GM12891 (cell line): ENCODE data around the gene HBM.

Source experiments
- PAX5 ChIP-seq: IDR thresholded peaks from 2 replicates; pipeline ENCODE4 v1.6.1; 2011; ENCODE audit warnings: low read length, moderate library complexity, mild to moderate bottlenecking; ENCODE audit not compliant: insufficient read depth, severe bottlenecking
- POLR2A ChIP-seq: IDR thresholded peaks from 2 replicates; pipeline ENCODE4 v1.6.1; 2011; ENCODE audit warnings: low read depth, low read length, control low read depth
- POLR2AphosphoS5 ChIP-seq: IDR thresholded peaks from 2 replicates; pipeline ENCODE4 v1.6.1; 2011; ENCODE audit warnings: low read depth, low read length, control low read depth
- POU2F2 ChIP-seq: IDR thresholded peaks from 2 replicates; pipeline ENCODE4 v1.6.1; 2011; ENCODE audit warnings: low read depth, mild to moderate bottlenecking, control low read depth, low read length, moderate library complexity
- SPI1 ChIP-seq: IDR thresholded peaks from 2 replicates; pipeline ENCODE4 v1.6.1; 2011; ENCODE audit warnings: low read depth, low read length, control low read depth
- TAF1 ChIP-seq: IDR thresholded peaks from 2 replicates; pipeline ENCODE4 v1.6.1; 2011; ENCODE audit warnings: low read depth, low read length, control low read depth

GRCh38 chr16:169014-169413, 3.2 kb downstream of the HBM start:
- TF ChIP-seq POLR2AphosphoS5 (no peak), POLR2A (no peak), TAF1 (no peak), SPI1 (no peak), PAX5 (no peak), POU2F2 (no peak)
